ENCODE results near the gene DDX10. TPM values are rescaled to one million over a fixed set of nuclear protein-coding genes. Genes with fewer than 3 reads are reported as not detected.

DDX10 gene
- total and polyA plus RNA-seq, 2 experiments from 2014 or later = 32.4 to 37.8 TPM

DNA sequence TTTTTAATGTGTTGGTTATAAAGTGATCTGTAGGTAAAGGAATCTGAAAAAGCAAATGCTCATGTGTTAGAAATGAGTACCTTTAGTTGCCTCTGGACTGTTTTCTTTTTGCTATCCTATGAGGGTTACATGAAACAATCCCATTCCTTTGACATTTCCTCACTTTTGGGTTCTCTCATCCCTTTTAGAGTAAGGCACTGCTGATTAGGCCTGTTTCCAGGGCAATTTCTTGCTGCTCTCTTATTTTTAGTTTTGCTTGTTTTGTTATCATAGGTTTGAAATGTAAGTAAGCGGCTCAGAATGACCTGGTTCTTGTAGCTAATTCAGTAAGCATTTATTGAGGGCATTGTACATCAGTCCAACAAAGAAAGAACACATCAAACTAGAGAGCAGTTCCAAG, 138.9 kb downstream of the DDX10 start (continued):
- TF ChIP-seq, protein P1, sequence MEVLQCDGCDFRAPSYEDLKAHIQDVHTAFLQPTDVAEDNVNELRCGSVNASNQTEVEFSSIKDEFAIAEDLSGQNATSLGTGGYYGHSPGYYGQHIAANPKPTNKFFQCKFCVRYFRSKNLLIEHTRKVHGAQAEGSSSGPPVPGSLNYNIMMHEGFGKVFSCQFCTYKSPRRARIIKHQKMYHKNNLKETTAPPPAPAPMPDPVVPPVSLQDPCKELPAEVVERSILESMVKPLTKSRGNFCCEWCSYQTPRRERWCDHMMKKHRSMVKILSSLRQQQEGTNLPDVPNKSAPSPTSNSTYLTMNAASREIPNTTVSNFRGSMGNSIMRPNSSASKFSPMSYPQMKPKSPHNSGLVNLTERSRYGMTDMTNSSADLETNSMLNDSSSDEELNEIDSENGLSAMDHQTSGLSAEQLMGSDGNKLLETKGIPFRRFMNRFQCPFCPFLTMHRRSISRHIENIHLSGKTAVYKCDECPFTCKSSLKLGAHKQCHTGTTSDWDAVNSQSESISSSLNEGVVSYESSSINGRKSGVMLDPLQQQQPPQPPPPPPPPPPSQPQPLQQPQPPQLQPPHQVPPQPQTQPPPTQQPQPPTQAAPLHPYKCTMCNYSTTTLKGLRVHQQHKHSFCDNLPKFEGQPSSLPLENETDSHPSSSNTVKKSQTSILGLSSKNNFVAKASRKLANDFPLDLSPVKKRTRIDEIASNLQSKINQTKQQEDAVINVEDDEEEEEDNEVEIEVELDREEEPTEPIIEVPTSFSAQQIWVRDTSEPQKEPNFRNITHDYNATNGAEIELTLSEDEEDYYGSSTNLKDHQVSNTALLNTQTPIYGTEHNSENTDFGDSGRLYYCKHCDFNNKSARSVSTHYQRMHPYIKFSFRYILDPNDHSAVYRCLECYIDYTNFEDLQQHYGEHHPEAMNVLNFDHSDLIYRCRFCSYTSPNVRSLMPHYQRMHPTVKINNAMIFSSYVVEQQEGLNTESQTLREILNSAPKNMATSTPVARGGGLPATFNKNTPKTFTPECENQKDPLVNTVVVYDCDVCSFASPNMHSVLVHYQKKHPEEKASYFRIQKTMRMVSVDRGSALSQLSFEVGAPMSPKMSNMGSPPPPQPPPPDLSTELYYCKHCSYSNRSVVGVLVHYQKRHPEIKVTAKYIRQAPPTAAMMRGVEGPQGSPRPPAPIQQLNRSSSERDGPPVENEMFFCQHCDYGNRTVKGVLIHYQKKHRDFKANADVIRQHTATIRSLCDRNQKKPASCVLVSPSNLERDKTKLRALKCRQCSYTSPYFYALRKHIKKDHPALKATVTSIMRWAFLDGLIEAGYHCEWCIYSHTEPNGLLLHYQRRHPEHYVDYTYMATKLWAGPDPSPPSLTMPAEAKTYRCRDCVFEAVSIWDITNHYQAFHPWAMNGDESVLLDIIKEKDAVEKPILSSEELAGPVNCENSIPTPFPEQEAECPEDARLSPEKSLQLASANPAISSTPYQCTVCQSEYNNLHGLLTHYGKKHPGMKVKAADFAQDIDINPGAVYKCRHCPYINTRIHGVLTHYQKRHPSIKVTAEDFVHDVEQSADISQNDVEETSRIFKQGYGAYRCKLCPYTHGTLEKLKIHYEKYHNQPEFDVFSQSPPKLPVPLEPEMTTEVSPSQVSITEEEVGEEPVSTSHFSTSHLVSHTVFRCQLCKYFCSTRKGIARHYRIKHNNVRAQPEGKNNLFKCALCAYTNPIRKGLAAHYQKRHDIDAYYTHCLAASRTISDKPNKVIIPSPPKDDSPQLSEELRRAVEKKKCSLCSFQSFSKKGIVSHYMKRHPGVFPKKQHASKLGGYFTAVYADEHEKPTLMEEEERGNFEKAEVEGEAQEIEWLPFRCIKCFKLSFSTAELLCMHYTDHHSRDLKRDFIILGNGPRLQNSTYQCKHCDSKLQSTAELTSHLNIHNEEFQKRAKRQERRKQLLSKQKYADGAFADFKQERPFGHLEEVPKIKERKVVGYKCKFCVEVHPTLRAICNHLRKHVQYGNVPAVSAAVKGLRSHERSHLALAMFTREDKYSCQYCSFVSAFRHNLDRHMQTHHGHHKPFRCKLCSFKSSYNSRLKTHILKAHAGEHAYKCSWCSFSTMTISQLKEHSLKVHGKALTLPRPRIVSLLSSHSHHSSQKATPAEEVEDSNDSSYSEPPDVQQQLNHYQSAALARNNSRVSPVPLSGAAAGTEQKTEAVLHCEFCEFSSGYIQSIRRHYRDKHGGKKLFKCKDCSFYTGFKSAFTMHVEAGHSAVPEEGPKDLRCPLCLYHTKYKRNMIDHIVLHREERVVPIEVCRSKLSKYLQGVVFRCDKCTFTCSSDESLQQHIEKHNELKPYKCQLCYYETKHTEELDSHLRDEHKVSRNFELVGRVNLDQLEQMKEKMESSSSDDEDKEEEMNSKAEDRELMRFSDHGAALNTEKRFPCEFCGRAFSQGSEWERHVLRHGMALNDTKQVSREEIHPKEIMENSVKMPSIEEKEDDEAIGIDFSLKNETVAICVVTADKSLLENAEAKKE (CRISPR knock-in tag; IDR thresholded peaks at IDR 0.05) = no peak
- TF ChIP-seq POLR2AphosphoS5 (IDR thresholded peaks at IDR 0.05; ENCODE audit: low read depth) (no peak), JUNB (IDR thresholded peaks at IDR 0.05; ENCODE audit: unreplicated experiment) (no peak), EZH2 (IDR thresholded peaks at IDR 0.05; ENCODE audit: low read depth, unreplicated experiment) (no peak), ZNF331 (CRISPR knock-in tag; IDR thresholded peaks at IDR 0.05; ENCODE audit: low read depth) (no peak), EZH2phosphoT487 (IDR thresholded peaks at IDR 0.05; ENCODE audit: unreplicated experiment) (no peak), ZNF114 (CRISPR knock-in tag; IDR thresholded peaks at IDR 0.05) (no peak), STAT1 (IDR thresholded peaks at IDR 0.05; ENCODE audit: unreplicated experiment) (no peak), CREB1 (CRISPR knock-in tag; IDR thresholded peaks at IDR 0.05; ENCODE audit: low read depth) (no peak)
- TF ChIP-seq, protein P2, sequence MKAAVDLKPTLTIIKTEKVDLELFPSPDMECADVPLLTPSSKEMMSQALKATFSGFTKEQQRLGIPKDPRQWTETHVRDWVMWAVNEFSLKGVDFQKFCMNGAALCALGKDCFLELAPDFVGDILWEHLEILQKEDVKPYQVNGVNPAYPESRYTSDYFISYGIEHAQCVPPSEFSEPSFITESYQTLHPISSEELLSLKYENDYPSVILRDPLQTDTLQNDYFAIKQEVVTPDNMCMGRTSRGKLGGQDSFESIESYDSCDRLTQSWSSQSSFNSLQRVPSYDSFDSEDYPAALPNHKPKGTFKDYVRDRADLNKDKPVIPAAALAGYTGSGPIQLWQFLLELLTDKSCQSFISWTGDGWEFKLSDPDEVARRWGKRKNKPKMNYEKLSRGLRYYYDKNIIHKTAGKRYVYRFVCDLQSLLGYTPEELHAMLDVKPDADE (IDR thresholded peaks at IDR 0.05) = no peak
- TF ChIP-seq, protein P3, sequence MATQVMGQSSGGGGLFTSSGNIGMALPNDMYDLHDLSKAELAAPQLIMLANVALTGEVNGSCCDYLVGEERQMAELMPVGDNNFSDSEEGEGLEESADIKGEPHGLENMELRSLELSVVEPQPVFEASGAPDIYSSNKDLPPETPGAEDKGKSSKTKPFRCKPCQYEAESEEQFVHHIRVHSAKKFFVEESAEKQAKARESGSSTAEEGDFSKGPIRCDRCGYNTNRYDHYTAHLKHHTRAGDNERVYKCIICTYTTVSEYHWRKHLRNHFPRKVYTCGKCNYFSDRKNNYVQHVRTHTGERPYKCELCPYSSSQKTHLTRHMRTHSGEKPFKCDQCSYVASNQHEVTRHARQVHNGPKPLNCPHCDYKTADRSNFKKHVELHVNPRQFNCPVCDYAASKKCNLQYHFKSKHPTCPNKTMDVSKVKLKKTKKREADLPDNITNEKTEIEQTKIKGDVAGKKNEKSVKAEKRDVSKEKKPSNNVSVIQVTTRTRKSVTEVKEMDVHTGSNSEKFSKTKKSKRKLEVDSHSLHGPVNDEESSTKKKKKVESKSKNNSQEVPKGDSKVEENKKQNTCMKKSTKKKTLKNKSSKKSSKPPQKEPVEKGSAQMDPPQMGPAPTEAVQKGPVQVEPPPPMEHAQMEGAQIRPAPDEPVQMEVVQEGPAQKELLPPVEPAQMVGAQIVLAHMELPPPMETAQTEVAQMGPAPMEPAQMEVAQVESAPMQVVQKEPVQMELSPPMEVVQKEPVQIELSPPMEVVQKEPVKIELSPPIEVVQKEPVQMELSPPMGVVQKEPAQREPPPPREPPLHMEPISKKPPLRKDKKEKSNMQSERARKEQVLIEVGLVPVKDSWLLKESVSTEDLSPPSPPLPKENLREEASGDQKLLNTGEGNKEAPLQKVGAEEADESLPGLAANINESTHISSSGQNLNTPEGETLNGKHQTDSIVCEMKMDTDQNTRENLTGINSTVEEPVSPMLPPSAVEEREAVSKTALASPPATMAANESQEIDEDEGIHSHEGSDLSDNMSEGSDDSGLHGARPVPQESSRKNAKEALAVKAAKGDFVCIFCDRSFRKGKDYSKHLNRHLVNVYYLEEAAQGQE (IDR thresholded peaks at IDR 0.05; ENCODE audit: unreplicated experiment) = no peak
